Middle frontal gyrus (tissue), 1 donor: ENCODE measurements around the gene DNMT3A.
"Not testable (repeated sequence)": the region's sequence is repeated elsewhere in the genome, so short reads cannot be mapped to it uniquely, and the experiment has no call there.

Source experiments
- DNase-seq: peaks from one replicate; pipeline ENCODE4 v3.0.0-alpha.2; 2015; ENCODE audit warnings: low spot score; ENCODE audit errors: extremely low spot score

DNMT3A gene

DNA sequence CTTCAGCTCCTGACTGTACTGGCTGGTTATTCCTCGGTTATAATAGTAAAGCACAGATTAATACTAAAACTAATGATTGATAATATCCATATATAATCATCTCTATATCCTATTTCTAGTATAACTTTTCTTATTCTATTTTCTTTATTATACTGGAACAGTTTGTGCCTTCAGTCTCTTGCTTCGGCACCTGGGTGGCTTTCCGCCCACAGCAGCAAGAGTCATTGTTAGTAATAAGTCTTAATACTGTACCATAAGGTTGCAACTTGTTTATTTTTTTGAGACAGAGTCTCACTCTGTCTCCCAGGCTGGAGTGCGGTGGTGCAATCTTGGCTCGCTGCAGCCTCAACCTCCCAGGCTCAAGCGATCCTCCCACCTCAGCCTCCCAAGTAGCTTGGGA is 130.8 kb downstream of the DNMT3A start:
- DNase-seq: not testable (repeated sequence)

DNA sequence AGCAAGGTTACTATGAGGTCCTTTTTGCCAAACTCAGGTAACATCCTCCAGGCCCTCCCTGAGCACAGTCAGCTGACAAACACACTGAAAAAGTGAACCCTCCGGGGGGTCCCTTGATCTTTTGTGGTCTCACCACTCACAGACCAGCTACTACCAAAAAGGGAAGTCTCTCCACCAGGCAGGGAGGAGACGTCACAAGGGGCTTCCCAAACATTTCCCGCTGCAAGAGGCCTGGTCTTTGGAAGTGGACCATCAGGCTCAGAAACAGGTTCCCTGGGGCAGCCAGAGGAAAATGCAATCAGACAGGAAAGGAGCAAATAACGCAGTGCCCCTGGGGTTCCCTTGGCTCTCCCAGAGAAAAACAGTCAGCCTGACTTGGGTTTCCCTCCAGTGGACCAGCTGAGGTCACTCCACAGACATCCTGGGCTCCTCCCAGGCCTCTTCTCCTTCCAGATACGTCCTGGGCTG is 134.6 kb downstream of the DNMT3A start:
- no peak for DNase-seq

- no peak for DNase-seq
Measured at GRCh38 chr2:25204190-25204838, 137.4 kb downstream of the DNMT3A start.

GRCh38 chr2:25202275-25202674 is 139.4 kb downstream of the DNMT3A start:
- no peak for DNase-seq

DNA sequence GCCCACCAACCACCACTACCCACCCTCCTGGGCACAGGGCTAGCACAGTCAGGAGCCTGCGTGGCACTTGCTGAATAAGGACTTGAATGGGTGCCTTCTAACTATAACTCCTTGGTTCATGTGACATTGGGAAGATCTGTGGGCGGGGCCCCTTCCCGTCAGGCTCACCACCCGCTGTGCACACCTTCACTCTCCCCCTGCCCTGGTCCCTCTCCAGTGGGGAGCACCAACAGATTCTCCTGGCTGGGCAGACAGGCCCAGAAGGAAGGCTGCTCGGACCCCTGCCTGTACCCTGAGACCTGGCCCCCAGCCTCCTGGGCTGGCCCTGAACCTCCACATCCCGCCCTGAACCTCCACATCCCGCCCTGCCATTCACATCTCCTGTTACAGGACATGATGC is 139.9 kb downstream of the DNMT3A start:
- DNase-seq: no peak

DNA sequence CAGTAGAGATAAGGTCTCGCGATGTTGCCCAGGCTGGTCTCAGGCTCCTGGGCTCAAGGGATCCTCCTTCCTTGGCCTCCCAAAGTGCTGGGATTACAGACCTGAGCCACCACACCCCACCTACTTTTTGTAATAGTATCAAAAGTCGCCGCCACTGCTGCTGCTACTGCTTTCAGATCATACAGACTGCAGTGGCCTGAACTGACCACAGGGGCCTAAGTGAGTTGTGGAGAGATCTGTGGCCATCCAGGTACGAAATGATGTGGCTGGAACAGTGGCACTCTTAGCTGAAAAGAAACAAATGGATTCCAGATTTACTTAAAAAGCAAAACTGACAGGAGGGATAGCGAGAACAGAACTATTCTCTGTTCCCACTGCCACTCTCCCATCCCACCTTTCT is 140.5 kb downstream of the DNMT3A start:
- no peak for DNase-seq

DNA sequence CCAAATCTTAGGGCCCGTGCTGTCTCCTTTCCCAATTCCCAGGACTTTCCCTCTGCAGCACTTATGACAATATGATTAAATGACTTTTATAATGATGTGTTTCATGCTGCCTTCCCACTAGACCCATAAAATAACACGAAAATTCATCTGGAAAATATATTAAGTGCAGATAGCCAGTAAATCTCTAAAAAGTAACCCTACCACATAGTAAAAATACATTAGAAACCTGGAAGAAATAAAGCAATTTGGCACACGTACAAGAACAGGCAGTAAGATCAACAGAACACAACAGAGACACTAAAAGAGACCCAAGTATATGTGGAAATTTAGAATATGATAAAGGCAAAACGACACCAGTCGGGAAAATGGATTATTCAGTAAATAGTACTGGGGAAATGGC is 143.1 kb downstream of the DNMT3A start:
- no peak for DNase-seq

- no peak for DNase-seq
Measured at GRCh38 chr2:25198209-25198525, 143.6 kb downstream of the DNMT3A start.

GRCh38 chr2:25197336-25198208 is 144.2 kb downstream of the DNMT3A start:
- DNase-seq: no peak

DNA sequence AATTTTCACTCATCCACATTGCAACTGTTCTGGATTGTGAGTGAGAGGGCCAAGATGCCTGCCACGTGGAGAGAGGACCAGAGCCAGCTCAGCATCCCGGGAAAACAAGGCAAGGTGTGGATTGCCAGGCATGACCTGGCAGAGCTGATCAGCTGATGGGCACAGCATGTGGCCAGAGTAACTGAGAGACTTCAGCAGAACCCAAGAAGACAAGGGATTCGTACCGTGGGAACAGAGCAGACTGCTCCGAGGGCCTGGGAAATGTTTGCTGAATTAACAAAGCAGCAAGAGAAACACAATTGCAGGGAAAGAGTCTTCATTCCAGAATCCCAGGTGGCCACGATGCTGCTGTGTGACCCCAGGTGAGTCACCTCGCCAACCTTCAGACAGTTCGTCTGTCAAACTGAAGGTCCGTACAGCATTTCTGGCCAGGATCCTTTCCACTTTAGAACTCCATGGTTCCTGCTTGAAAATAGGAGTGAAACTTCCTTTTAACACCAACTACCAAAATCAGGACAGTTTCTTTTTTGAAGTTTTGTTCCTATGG is 147.1 kb downstream of the DNMT3A start:
- no peak for DNase-seq

GRCh38 chr2:25190536-25190935 is 151.2 kb downstream of the DNMT3A start:
- no peak for DNase-seq

GRCh38 chr2:25188405-25188804 is 153.3 kb downstream of the DNMT3A start:
- no peak for DNase-seq

GRCh38 chr2:25187729-25188350 is 153.9 kb downstream of the DNMT3A start:
- no peak for DNase-seq

- no peak for DNase-seq
Measured at GRCh38 chr2:25184254-25184653, 157.5 kb downstream of the DNMT3A start.

GRCh38 chr2:25178976-25179375 is 162.7 kb downstream of the DNMT3A start:
- no peak for DNase-seq
